ENCODE measurements around the gene BANF2.

Gene BANF2

DNA sequence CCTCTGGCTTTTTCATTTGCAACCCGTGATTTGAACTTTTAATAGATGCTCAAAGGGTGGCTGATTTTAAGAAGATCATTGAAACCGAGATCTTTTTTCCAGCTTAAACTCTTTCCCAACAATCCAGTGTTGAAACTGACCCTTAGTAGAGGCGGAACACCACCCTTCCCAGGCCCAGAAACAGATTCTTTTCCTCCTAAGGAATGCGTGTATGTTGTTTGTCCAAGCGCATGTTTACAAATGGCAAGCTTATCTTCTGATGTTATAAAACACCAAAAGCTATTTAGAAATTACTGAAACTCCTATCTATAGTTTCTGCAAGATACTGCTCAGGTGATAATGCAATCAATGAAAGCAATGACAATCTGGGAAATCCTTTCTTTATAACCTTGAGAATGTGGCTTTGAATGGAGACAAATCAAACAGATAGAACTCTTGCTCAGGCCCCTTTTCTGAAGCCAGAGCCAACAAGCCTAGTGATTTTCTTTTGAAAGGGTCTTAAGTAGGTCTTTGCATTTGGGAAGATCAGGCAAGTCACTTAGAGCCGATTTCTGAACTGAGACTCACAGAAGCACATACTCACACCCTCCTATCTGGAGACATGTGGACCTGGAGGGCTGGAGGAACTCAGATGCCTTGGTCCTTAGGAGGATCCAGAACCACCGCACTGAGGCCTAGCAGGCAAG, 9.1 kb downstream of the BANF2 start:
- DNase-seq (ENCODE audit: low read depth in 1 of 2, low spot score in 1 of 2): no peak

DNA sequence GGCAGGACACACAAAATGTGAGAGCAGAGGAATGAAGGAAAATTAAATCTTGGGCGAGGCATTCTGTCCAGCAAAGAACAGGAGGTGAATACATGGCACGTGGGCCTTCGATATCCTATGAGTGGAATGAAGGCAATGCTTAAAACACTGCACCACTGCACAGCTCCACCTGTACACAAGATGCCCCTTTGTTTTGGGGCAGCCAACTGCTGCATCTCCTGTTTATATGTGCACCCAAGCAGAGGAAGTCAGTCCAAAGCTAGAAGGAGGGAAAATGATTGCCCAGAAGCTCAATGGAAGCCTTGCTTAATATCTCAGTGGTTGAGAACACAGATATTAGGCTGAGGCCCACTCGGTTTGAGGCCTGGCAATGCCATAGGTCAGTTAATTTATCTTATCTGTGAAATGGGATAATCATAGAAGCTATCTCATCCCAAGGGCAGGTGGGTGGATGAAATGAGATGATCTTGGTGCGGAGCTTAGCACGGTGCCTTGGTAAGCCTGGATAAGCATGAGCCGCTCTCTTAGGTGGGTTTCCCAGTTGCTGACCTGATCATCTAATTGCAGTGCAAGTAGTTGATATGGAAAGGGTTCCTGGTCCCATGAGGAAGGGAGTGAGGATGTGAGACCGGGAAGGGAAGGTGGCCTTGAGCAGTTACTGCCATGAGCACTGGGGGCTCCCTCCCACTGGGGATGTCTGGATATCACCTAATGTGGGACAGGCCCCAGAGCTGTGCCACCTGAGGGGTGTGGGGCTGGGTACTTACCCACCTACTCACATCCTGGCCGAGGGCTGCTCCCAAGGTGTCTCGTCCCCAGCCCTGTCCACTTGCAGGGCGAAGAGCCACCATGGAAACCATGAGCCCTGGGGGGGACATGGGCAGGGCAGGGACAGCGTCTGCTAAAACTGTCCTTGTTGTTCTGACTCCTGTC, 9.9 kb downstream of the BANF2 start:
- no peak for DNase-seq (ENCODE audit: low read depth in 1 of 2, low spot score in 1 of 2)

DNA sequence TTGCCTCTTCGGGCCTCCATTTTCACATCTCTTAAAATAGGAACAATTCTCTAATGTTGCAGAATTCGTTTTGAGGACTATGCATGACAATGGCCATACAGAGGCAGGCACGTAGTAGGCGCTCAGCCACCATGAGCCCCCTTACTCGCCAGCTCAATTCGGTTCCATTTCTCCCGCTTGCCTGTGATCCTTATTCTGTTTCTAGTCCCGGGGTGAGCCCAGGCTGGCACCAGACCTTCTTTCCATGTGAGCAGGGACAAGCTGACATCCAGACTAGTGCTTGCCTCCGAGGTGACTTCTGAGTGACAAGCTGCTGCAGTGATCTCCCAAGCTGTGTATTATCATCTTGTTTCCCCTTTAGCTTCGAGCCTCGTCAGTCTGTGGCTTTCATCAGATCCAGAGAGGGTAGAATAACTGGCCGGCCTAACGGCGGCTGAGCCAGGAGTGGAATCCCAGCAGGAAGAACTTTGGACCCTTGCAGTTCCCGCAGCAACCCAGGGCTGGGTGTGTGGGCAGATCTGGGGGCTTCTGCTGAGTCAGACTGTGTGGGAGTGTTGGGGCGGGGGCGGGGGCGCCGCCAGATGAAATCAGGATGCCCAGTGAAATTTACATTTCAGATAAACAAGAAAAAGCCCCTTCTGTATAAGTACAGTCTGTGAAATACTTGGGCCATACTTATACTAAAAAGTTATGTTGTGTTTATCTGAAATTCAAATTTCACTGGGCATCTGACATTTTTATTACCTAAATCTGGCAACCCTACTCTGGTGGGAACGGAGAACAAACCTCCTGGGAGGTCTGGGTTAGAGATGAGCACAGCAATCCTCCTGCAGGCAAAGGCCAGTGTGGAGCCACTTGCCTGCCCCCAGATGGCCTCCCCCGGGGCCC, 10.9 kb downstream of the BANF2 start:
- DNase-seq (ENCODE audit: low read depth in 1 of 2, low spot score in 1 of 2): no peak

DNA sequence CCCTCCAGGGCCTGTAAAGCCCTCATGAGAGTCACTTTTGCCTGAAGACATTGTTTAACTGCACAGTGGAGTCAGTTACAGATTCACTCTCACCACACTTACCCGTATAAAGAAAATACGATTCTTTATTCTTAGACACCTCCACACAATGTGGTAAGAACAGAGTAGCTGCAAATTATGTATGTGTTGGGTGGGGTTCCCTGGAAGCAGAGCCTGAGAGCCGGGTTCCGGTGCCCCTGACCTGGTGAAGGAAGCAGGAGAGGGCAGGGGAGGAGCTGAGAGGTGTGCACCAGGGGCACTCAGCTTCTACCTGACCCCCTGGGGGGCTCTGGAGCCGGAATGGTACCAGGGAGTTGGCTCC, 11.5 kb downstream of the BANF2 start:
- no peak for DNase-seq (ENCODE audit: low read depth in 1 of 2, low spot score in 1 of 2)

DNA sequence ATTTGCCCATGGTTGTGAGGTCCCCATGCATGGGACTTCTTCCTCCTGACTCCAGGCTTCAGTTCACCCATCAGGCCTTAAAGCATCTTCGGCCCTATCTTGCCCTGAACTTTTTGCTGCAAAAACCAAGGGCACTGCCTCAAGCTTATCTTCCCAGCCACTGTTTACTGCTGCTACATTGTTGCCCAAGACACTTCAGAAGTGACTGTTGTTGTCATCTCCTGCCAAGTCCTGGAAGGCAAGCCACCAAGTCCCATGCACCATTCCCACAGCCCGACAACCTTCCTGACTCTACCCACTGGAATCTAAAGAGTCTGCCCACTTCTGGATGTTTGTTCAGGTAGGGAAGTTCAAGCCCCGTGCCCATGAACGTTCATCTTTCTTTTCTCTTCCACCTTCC, 12.4 kb downstream of the BANF2 start:
- DNase-seq (ENCODE audit: low read depth in 1 of 2, low spot score in 1 of 2): no peak

DNA sequence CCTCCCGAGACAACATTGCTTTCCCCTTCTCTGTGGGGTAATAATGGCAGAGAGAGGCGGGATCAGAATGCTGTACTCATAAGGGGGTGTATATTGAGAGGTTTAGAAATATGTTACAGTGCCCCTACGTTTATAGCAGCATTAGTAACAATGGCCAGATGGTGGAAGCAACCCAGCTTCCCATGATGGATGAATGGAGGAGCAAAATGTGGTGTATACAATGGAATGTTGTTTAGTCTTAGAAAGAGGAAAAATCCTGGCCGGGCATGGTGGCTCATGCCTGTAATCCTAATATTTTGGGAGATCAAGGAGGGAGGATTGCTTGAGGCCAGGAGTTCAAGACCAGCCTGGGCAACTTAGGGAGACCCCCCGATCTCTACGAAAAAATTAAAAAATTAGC, 12.9 kb downstream of the BANF2 start:
- no peak for DNase-seq (ENCODE audit: low read depth in 1 of 2, low spot score in 1 of 2)

DNA sequence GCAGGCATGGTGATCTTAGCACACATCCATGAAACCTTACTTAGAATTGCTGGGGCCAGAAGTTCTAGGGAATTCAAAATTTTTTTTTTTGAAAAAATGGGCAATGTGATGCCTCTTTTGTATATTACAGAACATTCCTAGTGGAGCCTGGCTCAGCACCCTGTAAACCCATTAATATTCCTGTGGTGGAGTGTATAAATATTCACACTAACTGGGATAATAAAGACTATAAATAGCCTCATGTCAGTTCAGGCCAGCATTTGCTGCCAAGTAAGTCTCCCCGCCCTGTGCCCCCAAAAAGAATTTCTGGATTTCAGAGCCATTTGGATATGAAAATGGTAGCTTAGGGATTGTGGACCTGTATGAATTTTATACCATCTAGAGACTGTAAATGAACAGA, 14.8 kb downstream of the BANF2 start:
- DNase-seq (ENCODE audit: low read depth in 1 of 2, low spot score in 1 of 2): no peak

DNA sequence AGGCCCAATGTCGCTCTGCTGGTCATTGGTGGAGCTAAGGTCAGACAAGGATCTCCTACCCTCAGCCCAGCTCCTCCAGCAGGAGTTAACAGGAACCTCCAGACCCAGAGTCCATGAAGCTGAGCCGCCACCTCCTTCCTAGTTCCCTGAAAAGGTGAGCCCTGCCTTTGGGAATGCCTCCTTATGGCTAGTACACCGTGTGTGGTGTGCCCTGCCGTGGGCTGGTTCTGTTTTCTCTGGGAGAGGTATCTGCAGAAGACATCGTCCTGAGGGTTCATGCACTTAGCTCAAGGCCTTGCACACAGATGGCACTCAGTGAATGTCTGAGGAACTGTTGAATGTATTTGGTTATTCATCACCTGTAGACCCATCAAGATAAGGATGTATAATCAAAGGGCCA, 15.3 kb downstream of the BANF2 start:
- no peak for DNase-seq (ENCODE audit: low read depth in 1 of 2, low spot score in 1 of 2)

DNA sequence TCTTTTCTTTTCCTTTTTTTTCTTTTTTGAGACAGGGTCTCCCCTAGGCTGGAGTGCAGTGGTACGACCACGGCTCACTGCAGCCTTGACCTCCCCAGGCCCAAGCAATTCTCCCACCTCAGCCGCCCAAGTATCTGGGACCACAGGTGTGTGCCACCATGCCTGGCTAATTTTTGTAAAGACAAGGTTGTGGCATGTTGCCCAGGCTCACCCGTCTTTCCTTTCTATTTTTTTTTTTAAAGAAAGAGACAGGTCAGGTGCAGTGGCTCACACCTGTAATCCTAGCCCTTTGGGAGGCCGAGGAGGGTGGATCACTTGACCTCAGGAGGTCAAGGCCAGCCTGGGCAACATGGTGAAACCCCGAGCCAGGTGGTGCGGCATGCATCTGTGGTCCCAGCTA, 16.6 kb downstream of the BANF2 start:
- no peak for DNase-seq (ENCODE audit: low read depth in 1 of 2, low spot score in 1 of 2)

DNA sequence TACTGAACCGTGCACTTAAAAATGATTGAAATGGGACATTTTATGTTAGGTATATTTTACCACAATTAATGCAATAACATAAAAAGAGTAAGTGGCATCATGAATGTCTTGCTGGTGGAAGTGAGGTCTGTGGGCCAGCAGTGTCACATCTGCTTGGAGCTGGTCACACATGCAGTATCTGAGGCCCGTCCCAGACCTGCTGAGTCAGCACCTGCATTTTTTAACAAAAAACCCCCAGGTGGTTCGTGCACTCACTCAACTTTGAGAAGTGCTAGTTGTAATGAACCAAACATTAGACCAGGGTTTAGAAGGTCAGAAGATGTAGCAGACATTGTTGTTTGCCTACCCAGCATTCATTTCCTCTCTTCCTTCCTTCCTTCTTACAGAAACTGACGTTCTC, 21.0 kb downstream of the BANF2 start:
- no peak for DNase-seq (ENCODE audit: low read depth in 1 of 2, low spot score in 1 of 2)

DNA sequence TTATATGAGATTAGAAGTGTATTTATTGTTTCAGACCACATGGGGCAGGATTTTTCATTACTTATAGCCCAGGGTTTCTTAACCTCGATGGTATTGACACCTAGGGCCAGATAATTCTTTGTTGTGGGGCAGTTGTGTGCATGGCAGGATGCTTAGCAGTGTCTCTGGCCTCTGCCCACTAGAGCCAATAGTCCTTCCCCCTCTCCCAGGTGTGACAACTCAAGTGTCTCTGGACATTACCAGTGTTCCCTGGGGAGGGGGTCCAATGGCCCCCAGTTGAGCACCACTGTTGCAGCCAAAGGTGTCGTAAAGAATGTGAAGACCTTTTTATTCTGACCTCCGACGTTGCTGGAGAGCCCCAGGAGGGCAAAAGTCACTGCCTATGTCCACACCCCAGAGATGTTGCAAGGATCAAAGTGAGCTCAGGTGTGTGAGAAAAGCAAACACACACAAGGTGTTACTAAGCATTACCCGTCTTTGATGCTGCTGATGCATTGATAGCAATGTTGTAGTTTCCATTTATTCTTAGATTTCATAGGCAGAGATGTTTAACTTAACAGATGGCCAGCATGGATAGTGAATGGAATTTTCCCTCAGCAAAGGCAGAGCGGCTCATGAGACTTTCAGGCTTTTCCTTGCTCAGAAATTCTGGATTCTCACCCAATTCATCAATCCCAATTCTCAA, 22.2 kb downstream of the BANF2 start:
- no peak for DNase-seq (ENCODE audit: low read depth in 1 of 2, low spot score in 1 of 2)

DNA sequence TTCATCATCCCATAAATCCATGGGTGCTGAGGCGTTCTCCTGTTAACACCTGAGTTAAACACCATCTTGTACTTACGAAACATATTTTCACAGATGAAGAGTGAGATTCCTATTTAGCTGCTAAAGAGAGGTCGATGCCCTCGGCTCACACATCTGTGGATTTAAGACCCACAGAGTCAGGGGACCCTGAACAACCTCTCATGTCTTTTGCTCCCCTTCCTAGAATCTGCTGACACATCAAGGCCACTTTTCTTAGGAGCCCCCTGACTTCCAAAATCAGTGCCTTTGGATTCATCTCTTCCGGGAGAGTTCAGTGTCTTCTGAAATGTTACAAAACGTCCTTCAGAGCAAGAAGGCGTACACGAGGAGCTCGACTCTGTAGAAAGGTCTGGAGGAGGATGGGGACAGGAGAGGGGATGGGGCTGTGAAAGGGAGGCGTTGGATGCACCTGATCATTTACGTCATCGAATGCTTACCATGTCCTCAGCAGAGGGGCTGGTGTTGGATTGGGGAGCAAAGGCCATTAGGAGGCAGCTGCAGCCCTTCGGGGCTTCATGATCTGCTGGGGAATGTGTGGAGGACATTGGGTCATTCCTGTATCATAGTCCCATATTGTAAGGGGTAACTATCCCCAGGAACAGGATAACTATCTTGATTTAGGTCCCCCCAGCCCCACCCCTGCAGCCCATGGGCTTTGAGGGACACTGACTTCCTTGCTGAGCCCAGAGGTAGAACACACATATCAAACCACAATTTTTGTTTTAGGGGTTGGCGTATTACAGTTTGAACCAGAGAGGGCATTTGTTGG, 22.9 kb downstream of the BANF2 start:
- DNase-seq (ENCODE audit: low read depth in 1 of 2, low spot score in 1 of 2): no peak

DNA sequence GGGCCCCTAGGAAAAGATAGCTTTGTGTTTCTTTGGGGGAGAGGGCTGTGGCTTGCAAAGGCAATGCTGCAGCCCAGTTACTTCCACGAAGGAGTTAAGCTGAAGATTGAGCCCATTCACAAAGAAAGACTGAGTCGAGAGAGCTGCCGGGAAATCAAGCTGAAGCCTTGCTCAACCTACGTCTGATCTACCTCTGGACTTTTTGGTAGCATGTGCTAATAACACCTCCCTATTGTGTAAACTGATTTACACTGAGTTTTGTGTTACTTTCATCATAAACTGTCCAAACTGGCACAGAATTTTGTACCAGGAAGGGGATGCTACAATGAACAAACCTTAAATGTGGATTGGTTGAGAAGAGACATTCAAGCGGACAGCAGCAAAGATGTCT, 23.5 kb downstream of the BANF2 start:
- DNase-seq (ENCODE audit: low read depth in 1 of 2, low spot score in 1 of 2): no peak

DNA sequence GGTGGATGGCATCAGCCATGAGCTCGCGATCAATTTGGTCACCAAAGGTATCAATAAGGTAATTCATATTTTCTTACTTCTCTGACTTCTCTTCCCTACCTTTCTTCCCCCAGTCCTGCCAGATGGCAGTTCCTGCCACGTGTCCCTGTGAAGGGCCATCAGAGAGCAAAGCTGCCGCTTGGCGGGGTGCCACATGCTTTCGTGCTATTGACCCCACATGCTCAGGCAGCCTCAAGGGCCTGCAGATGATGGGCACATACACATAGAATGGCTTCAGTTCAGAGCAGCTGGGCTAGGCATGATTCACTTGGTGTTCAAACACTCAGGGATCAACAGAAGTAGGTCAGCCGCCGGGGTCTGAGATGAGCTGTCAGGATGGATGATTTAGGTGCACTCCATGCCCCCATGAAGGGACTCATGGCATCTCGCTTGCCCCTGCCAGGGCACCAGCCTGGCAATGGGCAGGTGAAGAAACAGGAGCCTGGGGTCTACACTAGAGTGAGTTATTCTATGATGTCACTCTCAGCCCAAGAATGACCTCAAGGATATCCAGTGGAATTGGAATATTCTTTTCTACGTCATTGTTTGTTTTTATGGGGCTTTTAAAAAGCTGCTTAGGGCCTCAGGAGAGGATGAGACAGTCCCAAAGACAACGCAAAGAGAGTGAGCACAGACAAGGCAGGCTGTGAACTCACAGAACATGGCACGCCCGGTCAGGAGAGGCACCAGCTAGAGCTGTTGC, 25.5 kb downstream of the BANF2 start:
- DNase-seq (ENCODE audit: low read depth in 1 of 2, low spot score in 1 of 2): no peak

DNA sequence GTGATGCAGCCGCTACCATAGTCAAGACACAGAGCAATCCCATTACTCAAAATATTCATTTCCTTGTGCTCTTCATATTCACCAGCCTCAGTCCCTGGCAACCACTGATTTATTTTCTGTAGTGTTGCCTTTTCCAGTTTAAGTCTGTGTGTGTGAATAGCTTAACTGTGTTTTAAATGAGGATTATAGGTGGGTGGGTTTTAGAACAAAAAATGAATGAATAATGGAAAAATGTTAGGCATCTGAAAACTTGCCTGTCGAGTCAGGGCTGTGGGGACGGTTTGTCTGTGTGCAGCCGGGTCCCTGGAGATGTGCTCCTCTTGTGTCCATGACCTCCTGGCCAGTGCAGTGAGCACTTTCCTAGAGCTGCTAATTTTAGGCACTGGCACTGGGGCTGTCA, 27.1 kb downstream of the BANF2 start:
- no peak for DNase-seq (ENCODE audit: low read depth in 1 of 2, low spot score in 1 of 2)

DNA sequence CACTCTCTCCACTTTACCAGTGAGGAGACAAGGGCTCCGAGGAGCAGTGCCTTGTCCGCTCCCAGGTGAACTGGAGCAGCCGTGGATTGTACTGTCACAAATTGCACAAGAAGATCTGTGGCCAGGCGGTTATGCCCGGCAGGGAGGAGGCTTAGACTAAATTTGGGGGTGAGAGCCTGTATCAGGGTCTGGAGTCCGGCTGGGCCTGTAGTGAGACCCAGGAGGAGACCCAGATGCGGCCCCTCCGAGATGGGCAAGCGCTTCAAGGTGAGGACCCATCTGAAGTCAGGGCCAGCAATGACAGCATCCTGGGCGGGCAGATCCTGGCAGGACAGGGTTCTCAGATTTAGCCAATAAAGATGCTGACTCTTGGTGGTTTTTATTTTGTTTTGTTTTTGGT, 27.6 kb downstream of the BANF2 start:
- no peak for DNase-seq (ENCODE audit: low read depth in 1 of 2, low spot score in 1 of 2)

DNA sequence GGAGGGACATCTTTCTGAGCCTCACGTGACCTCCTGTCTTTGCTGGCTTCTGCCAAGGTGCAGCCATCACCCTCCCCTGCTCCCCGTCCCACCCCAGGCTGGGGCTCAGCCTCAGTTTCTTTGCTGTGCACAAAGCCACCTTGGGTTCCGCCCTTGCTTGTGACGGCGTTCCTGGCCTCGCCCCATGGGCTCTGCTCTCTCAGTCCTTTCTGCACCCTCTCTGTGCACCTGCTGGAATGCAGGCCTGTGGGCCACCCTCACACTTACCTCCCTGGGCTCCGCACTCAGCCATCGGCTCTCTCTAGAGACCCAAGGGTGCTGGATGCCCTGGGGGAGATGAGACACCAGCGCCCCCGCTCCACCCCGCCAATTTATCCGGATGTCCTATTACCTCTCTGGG, 28.3 kb downstream of the BANF2 start:
- no peak for DNase-seq (ENCODE audit: low read depth in 1 of 2, low spot score in 1 of 2)

DNA sequence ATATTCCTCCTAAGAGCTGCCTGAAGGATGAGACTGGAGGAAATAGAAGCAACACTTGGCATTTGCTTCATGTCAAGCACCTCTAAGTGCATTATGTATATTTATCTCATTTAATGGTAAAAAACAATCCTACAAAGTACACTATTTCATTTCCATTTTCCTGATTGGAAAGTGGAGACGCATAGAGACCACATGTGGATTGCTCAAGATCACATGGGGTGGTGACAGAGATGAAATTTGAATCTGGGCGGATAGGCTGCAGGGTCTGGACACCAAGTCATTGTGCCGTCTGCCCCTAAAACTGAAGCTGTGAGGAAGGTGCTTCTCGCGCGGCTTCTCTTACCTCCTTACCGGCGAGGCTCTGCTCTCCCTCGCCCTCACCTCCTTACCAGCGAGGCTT, 30.3 kb downstream of the BANF2 start:
- DNase-seq (ENCODE audit: low read depth in 1 of 2, low spot score in 1 of 2): no peak

DNA sequence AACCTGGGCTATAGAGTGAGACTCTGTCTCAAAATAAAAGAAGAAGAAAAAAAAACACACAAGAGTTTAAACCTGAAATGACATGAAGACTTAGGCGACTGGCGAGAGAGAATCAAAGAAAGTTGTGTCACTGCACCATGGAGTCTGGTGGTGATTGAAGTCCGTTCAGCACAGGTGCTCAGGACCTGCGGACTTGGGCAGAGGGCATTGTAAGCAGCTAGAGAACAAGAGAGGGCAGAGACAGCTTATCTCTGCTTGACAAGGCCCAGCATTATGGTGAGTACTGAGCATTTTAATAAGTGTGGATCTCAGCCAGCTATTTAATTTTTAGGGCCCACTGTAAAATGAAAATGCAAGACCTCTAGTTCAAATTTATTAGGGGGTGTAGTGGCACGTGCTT, 31.5 kb downstream of the BANF2 start:
- no peak for DNase-seq (ENCODE audit: low read depth in 1 of 2, low spot score in 1 of 2)

Data from stimulated activated CD4-positive, alpha-beta T cell treated with anti-CD3 and anti-CD28 coated beads, Interleukin-15, amount 100 ng/mL, for 1 hour (primary cell).